Right atrium auricular region (tissue), 2 donors: ENCODE results near the gene WDR20. TPM values are rescaled to one million over a fixed set of nuclear protein-coding genes. Genes with fewer than 3 reads are reported as not detected.

Experiments used
- DNase-seq: peaks from one replicate; pipeline ENCODE4 v3.0.0-alpha.2; 2019; ENCODE audit warnings: low spot score
- H3K27ac ChIP-seq, 2 donors: fragments of 200-600 bp; sonication (generic); 1 replicate in 1 of 2; 2 replicates in 1 of 2; pipeline ENCODE4 v1.5.1; 2016 to 2019
- H3K27me3 ChIP-seq, 2 donors: fragments of 200-600 bp; sonication (generic); one replicate each; pipeline versions ENCODE4 v1.5.1 to v1.6.0; 2017 to 2019
- H3K36me3 ChIP-seq: fragments of 200-600 bp; sonication (generic); one replicate; pipeline ENCODE4 v1.5.1; 2016
- H3K4me1 ChIP-seq, 2 donors: fragments of 200-600 bp; sonication (generic); one replicate each; pipeline versions ENCODE4 v1.5.1 to v1.6.0; 2017 to 2019
- H3K4me3 ChIP-seq, 2 donors: fragments of 200-600 bp; sonication (generic); 1 replicate in 1 of 2; 2 replicates in 1 of 2; pipeline ENCODE4 v1.5.1; 2017 to 2019; ENCODE audit warnings: mild to moderate bottlenecking in 1 of 2, moderate library complexity in 1 of 2
- H3K9me3 ChIP-seq, 2 donors: fragments of 200-600 bp; sonication (generic); one replicate each; pipeline ENCODE4 v1.5.1; 2019
- total RNA-seq, 2 donors: library from RNA; depleted of rRNA; stranded (reverse); fragments of >200 nt; gene quantifications; one replicate each; pipeline ENCODE4 v1.1.0, GENCODE V29; 2016
- TF ChIP-seq, protein P1 (sequence below), 2 donors: fragments of 200-600 bp; sonication (generic); IDR thresholded peaks; one replicate each; pipeline ENCODE4 v1.5.1; 2019; ENCODE audit warnings: antibody characterized with exemption in 2 of 2

WDR20 gene
- total RNA-seq, 2 donors from 2014 or later, result 16.0 to 20.1 TPM

DNA sequence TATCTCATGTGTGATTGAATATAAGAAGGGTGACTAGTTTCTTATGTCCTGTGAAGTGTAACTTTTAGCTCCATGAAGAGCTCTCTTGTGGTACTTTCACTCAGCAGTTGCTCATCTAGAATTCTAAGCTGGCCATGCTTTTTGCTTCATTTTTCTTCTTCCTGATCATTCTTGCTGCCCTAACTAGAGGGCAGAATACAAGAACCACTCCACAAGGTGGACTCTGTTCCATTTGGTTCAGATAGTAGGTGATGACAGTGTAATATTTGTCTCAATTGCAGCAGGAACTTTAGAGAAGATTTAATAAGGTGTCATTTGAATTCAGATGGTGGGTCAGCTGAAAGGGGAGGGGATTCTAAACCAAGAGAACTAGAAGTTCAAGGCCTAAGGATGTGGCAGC lies 17.6 kb downstream of the WDR20 start:
- H3K27ac ChIP-seq, result no peak overlapping the region
- H3K4me3 ChIP-seq, result no peak overlapping the region
- H3K27me3 ChIP-seq, result no peaks in the 10 kb centered on the region
- H3K4me1 ChIP-seq, result peaks cover 0 to 30% of the 10 kb centered on the region in 2 donors
- H3K36me3 ChIP-seq, result peaks cover 5% of the 10 kb centered on the region
- no peak for DNase-seq
- H3K9me3 ChIP-seq, result no peaks in the 10 kb centered on the region
- TF ChIP-seq, protein P1, sequence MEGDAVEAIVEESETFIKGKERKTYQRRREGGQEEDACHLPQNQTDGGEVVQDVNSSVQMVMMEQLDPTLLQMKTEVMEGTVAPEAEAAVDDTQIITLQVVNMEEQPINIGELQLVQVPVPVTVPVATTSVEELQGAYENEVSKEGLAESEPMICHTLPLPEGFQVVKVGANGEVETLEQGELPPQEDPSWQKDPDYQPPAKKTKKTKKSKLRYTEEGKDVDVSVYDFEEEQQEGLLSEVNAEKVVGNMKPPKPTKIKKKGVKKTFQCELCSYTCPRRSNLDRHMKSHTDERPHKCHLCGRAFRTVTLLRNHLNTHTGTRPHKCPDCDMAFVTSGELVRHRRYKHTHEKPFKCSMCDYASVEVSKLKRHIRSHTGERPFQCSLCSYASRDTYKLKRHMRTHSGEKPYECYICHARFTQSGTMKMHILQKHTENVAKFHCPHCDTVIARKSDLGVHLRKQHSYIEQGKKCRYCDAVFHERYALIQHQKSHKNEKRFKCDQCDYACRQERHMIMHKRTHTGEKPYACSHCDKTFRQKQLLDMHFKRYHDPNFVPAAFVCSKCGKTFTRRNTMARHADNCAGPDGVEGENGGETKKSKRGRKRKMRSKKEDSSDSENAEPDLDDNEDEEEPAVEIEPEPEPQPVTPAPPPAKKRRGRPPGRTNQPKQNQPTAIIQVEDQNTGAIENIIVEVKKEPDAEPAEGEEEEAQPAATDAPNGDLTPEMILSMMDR (IDR thresholded peaks at IDR 0.05), result no peak

DNA sequence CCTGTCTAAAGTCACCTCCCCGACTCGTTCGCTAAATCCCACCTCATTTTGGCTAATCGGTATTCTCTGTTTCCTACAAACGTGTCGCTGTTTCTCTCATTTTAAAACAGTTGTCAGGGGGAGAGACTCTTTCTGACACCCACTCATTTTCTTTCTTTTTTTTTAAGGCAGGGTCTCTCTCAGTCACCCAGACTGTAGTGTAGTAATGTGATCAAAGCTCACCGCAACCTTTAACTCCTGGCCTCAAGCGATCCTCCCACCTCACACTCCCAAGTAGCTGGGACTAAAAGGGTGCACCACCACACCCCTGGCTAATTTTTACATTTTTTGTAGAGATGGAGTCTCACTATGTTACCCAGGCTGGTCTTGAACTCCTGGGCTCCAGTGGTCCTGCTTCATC lies 19.1 kb downstream of the WDR20 start:
- Histone ChIP-seq H3K9me3 (no peaks in the 10 kb centered on the region), H3K4me1 (peaks cover 0 to 39% of the 10 kb centered on the region in 2 donors), H3K27me3 (no peaks in the 10 kb centered on the region), H3K27ac (no peak overlapping the region), H3K4me3 (no peak overlapping the region), H3K36me3 (no peaks in the 10 kb centered on the region)
- DNase-seq, result no peak
- TF ChIP-seq, protein P1 (IDR thresholded peaks at IDR 0.05), result no peak

DNA sequence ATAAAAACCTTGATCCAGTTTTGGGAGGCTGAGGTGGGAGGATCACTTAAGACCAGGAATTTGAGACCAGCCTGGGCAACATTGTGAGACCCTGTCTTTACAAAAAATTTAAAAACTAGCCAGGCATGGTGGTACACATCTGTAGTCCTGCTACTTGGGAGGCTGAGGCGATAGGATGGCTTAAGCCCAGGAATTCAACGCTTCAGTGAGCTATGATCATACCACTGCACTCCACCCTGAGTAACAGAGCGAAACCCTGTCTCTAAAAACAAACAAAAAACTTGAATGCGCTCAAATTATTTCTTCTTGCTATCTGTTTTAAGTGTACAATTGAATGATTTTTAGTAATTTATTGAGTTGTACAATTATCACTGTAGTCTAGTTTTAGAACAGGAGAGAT lies 20.1 kb downstream of the WDR20 start:
- H3K27me3 ChIP-seq, result no peaks in the 10 kb centered on the region
- H3K36me3 ChIP-seq, result no peaks in the 10 kb centered on the region
- no peaks in the 10 kb centered on the region for H3K9me3 ChIP-seq
- H3K4me1 ChIP-seq, result peaks cover 0 to 33% of the 10 kb centered on the region in 2 donors
- H3K27ac ChIP-seq, result no peak overlapping the region
- DNase-seq, result no peak
- H3K4me3 ChIP-seq, result no peak overlapping the region
- TF ChIP-seq, protein P1 (IDR thresholded peaks at IDR 0.05), result no peak

DNA sequence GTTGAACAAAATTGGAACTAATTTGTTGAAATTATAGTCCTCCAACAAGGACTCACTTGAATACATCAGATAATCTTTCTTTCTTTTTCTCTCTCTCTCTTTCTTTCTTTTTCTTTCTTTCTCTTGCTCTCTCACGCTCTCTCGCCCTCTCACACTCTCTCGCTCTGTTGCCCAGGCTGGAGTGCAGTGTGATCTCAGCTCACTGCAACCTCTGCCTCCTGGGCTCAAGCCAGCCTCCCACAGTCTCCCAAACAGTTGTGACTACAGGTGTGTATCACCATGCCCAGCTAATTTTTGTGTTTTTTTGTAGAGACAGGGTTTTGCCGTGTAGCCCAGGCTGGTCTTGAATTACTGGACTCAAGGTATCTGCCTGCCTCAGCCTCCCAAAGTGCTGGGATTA lies 22.8 kb downstream of the WDR20 start:
- no peak for DNase-seq
- Histone ChIP-seq H3K36me3 (no peaks in the 10 kb centered on the region), H3K9me3 (no peaks in the 10 kb centered on the region), H3K27me3 (no peaks in the 10 kb centered on the region), H3K4me3 (no peak overlapping the region), H3K27ac (no peak overlapping the region), H3K4me1 (peaks cover 0 to 38% of the 10 kb centered on the region in 2 donors)
- TF ChIP-seq, protein P1 (IDR thresholded peaks at IDR 0.05), result no peak

- peaks cover 0 to 34% of the 10 kb centered on the region in 2 donors for H3K4me1 ChIP-seq
These were observed 24.5 kb downstream of the WDR20 start for GRCh38 chr14:102164241-102164641.

GRCh38 chr14:102164965-102165364 lies 25.3 kb downstream of the WDR20 start:
- Histone ChIP-seq H3K36me3 (no peaks in the 10 kb centered on the region), H3K27ac (no peak overlapping the region), H3K4me1 (peaks cover 0 to 34% of the 10 kb centered on the region in 2 donors), H3K9me3 (no peaks in the 10 kb centered on the region), H3K4me3 (no peak overlapping the region), H3K27me3 (no peaks in the 10 kb centered on the region)
- TF ChIP-seq, protein P1 (IDR thresholded peaks at IDR 0.05), result no peak
- DNase-seq, result no peak

More at GRCh38 chr14:102164241-102164641, 24.5 kb downstream of the WDR20 start:
- no peak for DNase-seq
- TF ChIP-seq, protein P1 (IDR thresholded peaks at IDR 0.05), result no peak
- no peaks in the 10 kb centered on the region for H3K9me3 ChIP-seq
- no peaks in the 10 kb centered on the region for H3K36me3 ChIP-seq
- no peaks in the 10 kb centered on the region for H3K27me3 ChIP-seq
- no peak overlapping the region for H3K4me3 ChIP-seq
- H3K27ac ChIP-seq, result no peak overlapping the region
